ENCODE measurements around the gene IFT52. TPM values are rescaled to one million over a fixed set of nuclear protein-coding genes. Genes with fewer than 3 reads are reported as not detected.
"Not testable (repeated sequence)": the region's sequence is repeated elsewhere in the genome, so short reads cannot be mapped to it uniquely, and the experiment has no call there.

IFT52 gene
- total and polyA plus RNA-seq, 2 experiments from 2014 or later: 21.8 to 39.8 TPM

GRCh38 chr20:43653966-43654365 is 63.2 kb downstream of the IFT52 start:
- Histone ChIP-seq H3K27ac (no peak overlapping the region), H4K20me1 (ENCODE audit: insufficient read depth, poor library complexity, severe bottlenecking) (no peaks in the 10 kb centered on the region), H3K79me2 (no peaks in the 10 kb centered on the region), H3K36me3 (replicated peaks; ENCODE audit: insufficient read depth, low read depth) (no peaks in the 10 kb centered on the region), H3K9me3 (ENCODE audit: low read depth) (no peaks in the 10 kb centered on the region), H3K27me3 (no peaks in the 10 kb centered on the region), H3K4me1 (ENCODE audit: insufficient read depth) (peaks cover 9% of the 10 kb centered on the region), H3K4me2 (no peak overlapping the region), H3K9me2 (replicated peaks; ENCODE audit: insufficient read depth) (no peaks in the 10 kb centered on the region), H3K4me3 (no peak overlapping the region), H2AFZ (no peak overlapping the region)
- no peak for DNase-seq (ENCODE audit: low spot score)
- WGBS (ENCODE audit: low lambda C conversion rate, missing lambda C conversion rate): 96% methylated on average over 3 of the region's 3 CpGs
- no peak for TF ChIP-seq CTCF (IDR thresholded peaks at IDR 0.05; ENCODE audit: poor library complexity)
- no peak for TF ChIP-seq EZH2phosphoT487 (IDR thresholded peaks at IDR 0.05; ENCODE audit: low read depth, severe bottlenecking, unreplicated experiment)
- TF ChIP-seq EZH2 (IDR thresholded peaks at IDR 0.05; ENCODE audit: borderline replicate concordance): no peak

GRCh38 chr20:43655176-43655575 is 64.4 kb downstream of the IFT52 start:
- H3K27ac ChIP-seq; H3K4me2 ChIP-seq; H3K4me1 ChIP-seq (ENCODE audit: insufficient read depth); H3K9me3 ChIP-seq (ENCODE audit: low read depth); H3K9me2 ChIP-seq (replicated peaks; ENCODE audit: insufficient read depth); DNase-seq (ENCODE audit: low spot score); H2AFZ ChIP-seq; H4K20me1 ChIP-seq (ENCODE audit: insufficient read depth, poor library complexity, severe bottlenecking); H3K79me2 ChIP-seq; H3K27me3 ChIP-seq; H3K4me3 ChIP-seq; H3K36me3 ChIP-seq (replicated peaks; ENCODE audit: insufficient read depth, low read depth): not testable (repeated sequence)
- 79% methylated on average over 6 of the region's 6 CpGs for WGBS (ENCODE audit: low lambda C conversion rate, missing lambda C conversion rate)

- no peak overlapping the region for H3K4me2 ChIP-seq
- WGBS (ENCODE audit: low lambda C conversion rate, missing lambda C conversion rate): 92% methylated on average over 3 of the region's 3 CpGs
These were observed 65.2 kb downstream of the IFT52 start for GRCh38 chr20:43655937-43656336.

More at GRCh38 chr20:43655937-43656336, 65.2 kb downstream of the IFT52 start:
- Histone ChIP-seq H2AFZ (no peak overlapping the region), H3K79me2 (no peaks in the 10 kb centered on the region), H3K4me3 (no peak overlapping the region), H3K27me3 (no peaks in the 10 kb centered on the region), H3K9me2 (replicated peaks; ENCODE audit: insufficient read depth) (no peaks in the 10 kb centered on the region), H3K36me3 (replicated peaks; ENCODE audit: insufficient read depth, low read depth) (no peaks in the 10 kb centered on the region), H3K27ac (no peak overlapping the region), H3K9me3 (ENCODE audit: low read depth) (no peaks in the 10 kb centered on the region), H4K20me1 (ENCODE audit: insufficient read depth, poor library complexity, severe bottlenecking) (no peaks in the 10 kb centered on the region), H3K4me1 (ENCODE audit: insufficient read depth) (peaks cover 9% of the 10 kb centered on the region)
- DNase-seq (ENCODE audit: low spot score): no peak
- no peak for TF ChIP-seq CTCF (IDR thresholded peaks at IDR 0.05; ENCODE audit: poor library complexity)
- no peak for TF ChIP-seq EZH2phosphoT487 (IDR thresholded peaks at IDR 0.05; ENCODE audit: low read depth, severe bottlenecking, unreplicated experiment)
- TF ChIP-seq EZH2 (IDR thresholded peaks at IDR 0.05; ENCODE audit: borderline replicate concordance): no peak

Data from hepatocyte (in vitro differentiated cells).